Stromal cell of bone marrow (primary cell): ENCODE results near the gene NFIX.

Source experiments
- DNase-seq: peaks from one replicate; pipeline ENCODE4 v3.0.0-alpha.2; 2012; ENCODE audit warnings: low read depth

The NFIX gene

DNA sequence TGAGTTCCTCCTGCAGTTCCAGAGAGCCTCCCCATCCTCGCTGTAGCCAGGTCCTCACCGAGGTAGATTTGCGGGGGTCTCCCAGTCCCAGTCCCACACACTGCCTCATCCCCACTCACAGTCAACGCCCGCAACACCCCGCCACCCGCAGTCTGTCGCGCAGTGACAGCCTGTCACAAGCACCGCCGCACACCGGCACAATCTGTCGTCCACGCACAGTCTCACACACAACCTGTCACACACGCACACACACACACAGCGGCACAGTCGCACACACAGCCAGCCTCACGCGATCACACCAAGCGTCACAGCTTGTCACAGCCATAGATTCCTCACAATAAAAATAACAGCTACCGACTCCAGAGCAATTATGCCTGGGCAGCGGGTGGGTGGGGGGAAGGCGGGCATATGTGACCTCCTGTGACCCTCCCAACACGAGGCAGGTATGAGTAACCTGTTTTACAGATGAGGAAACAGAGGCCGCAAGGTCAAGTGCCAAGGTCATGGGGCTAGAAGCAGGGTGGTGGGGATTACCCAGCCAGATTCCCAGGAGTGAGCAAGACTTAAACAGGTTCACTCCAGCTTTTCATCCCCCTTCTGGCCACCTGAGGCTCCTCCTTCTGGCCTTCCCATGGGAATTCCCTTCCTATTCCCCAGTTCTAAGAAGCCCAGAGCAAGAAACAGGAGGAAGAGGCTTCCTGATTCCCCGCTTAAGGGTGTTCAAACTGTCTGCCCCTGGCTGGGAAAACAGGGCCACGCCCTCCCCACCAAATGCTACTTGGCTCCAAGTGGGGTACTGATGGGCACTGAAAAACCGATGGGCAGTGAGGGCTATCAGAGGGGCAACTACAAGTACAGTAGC lies 13.9 kb downstream of the NFIX start:
- no peak for DNase-seq

DNA sequence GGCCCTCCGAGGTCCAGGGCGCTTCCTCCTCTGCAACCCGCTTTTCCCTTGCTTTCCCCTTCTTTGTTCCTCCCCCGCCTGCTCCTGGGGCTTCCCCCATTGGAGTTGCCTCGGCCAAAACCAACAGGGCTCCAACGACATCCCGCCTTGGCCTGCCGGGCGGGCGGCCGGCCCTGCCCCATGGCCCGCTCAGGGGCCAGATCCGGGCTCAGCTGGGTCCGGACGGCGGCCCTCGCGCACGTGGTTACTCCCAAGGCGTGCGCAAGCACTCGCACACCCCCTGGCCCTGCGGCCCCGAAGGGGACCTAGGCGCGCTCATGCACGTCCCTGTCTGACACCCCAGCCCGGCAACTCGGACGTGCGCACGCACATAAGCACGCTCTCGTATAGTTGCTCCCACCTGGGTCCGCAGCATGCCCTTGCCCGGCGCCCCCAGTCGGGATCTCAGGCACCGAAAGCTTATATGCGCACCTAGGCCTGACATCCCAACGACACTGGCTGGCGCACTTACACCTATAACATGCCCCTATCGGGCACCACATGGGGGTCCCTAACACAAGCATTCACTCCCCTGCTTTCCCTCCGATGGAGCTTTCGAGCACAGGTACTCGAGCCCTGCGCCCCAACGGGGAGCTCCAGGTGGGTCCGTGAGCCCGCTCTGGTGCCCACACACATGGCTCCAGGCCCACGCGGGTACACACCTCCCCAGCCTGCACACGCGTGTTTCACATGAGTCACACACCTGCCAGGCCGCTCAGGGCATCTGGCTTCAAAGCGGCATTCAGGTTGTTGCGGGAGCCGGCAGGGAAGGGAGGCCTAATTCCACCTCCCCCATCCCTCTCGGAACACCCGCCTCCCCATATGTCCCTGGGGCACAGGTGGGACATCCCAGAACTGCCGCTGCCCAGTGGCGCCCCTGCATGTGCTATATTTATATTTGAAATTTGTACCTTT lies 15.0 kb downstream of the NFIX start:
- no peak for DNase-seq

DNA sequence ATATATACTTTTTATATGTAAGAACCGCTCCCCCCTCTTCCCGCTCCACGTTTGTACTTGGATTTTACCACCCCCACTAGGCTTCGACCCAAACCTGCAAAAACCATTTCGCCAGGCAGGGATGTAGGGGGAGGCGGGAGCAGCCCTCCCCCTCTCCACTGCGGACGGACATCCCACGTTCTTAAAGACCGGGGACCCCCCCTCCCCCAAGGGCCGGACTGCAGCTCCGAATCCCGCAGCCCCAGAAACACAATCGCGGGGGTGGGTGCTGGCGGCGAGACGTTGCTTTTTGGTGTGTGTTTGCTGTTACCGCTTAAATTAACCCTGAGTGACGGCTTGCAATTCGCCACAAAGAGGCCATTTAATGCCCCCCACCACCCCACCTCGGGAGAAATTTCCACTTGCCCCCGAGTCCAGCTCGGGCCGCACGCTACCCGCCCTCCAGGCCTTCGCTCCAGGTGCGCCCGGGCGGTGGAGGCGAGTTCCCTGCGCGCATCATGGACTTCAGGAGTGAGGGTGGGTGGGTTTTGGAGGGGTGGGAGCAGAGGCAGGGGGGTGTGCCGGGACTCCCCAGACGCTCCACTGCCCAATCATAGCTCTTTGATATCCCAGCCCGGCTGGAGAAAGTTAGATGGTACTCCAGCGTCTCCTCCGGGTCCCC lies 15.8 kb downstream of the NFIX start:
- DNase-seq = no peak

DNA sequence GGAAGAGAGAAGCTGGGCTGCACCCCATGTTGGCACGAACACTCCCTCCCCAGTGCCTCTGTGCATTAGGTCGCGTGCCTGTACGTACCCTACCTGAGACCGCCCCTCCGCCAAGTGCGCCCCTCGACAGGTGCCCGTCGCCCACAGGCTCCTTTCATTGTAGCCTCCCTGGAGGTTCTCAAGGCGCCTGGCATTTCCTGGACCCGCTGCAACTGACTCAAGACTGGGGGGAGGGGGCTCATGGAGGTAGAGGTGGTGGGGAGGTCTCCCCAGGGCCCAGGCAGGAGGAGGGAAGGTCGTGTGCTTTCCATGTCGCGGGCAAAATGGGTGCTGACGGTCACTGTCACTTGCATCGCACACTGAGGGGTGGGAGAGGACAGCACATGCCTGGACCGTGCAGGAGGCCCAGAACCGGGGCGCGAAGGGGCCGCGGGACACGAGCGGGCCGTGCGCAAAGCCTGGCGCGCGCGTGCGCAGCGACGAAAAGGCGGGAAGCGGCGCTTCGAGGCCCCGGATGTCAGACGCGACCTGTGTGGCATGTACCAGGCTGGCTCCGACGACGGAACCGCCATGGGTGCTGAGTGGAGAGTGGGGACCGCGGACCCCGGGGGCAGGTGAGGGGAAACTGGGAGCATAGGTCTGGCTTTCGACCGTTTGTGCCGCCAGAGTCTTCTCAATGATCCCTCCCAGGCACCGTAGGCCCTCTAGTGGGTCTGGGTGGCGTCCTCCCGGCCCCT lies 16.5 kb downstream of the NFIX start:
- no peak for DNase-seq

DNA sequence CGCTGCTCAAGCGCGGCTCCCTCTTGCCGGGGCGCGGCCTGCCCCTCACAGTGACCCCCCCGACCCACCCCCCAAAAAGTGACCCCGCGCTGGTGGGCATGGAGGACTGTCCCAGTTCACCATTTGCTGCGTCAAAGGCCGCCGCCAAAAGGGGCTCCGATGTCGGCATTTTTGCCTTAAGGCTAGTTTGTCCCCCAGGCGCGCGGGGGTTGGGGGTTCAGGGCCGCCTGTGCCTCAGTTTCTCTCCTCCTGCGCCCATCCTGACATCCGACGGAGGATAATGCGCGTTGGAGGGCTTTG lies 17.1 kb downstream of the NFIX start:
- no peak for DNase-seq

DNA sequence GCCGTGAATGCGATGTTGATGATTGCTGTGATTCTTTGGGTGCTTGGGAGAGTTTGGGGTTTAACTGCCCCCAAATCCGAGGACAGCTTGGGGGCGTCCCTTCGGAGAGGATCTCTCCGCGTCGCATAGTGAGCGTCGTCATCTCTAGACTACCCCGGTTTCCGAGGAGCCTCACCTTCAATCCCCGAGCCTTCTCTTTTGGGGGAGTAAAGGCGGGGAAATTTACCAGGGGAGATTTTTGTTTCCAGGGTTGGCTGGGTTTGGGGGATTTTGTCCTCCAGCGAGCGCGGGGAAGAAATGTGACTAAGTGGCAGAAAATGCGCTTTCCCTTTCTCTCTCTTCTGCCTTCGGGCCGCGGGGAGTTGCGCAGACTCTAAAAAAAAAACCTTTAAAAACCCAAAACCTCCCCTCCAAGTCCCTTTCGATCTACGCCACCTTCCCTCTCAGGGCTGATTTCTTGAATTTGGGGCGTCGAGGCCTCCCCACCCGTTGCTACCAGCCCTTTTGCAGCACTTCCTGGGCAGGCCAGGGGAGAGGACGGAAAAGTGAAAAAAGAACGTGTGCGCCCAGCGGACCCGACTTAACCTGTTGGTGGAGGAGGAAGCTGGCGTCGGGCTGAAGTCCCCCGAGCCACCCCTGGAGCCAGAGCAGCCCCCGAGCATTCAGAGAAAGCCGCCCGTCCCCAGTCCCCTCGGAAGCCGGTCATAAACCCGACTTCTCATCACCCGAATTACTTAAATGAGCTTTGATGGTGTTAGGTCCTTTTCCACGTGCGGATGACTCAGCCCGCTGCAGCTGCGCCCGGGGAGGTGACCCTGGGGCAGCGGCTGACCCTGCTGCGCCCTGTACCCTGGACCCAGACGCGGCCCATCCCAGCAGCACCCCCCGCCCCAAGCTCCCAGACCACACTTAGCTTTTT lies 17.7 kb downstream of the NFIX start:
- no peak for DNase-seq

DNA sequence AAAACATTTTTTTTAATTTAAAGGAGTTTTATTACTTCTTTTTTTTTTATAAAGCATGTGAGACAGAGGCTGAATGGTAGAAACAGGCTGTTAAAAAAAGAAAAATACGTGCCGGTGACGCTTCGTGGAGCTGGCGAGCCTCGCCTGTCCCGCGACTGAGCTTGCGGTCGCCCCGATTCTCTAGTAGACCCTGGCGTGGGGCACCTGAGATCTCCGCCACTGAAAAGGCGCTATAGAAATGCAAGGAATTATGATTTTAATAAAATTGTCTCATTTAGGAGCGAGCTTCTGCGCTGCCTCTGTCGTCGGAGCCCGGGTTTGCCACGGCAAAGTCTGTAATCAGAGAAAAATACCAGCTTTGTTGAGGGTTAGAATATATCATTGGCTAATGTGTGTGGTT lies 18.4 kb downstream of the NFIX start:
- no peak for DNase-seq

DNA sequence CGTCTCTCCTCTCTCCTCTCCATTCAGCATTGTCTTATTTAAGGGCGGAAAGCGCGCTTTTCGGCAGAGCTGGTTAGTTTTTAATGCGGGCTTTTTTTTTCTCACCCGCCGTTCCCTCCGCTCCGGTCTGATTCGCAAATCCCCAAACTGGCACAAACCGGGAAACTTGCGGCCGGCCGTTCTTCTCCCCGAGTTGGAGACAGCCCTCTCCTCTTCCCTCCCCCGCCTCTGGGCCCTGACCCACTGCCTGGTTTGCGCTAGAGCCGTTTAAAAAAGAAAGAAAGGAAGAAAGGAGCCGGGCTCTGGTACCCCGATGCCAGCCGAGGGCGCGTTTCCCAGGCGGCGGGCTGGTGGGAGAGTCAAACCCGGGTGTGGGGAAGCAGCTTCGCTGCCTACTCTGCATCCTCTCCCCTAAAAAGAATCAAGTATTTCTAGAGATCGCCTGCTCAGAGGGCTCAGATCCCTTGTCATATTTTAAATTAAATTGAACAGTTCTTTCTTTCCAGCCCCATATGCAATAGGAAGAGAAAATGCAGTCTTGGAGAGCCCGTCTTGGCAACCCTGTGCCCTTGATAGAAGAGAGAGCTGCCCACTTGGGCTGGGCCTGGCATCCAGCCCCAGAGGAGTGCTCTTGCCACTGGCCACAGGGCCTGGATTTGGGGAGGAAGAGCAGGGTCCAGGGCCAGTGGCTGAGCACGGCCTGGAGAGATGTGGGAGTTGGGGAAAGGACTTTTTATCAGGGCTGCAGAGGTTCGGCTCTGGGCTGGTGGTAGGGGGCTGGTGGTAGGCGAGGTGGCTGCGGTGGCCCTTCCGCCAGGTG lies 19.0 kb downstream of the NFIX start:
- DNase-seq = no peak

DNA sequence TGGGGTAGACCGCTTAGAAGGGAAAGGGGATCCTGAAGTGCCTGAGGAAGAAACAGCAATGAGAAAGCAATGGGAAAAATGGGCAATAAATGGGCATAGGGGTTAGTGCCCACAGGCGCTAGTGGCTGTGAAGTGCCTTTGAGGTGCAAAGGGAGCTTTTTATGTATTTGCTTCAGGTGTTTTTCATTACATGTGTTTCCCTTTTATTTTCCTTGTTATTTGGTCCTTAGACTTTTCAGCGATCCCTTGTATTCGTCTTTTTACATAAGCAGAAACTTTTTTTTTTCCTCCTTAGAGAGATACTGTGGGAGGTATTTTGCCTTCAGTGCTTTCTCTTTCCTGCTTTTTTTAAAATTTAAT lies 19.6 kb downstream of the NFIX start:
- no peak for DNase-seq

DNA sequence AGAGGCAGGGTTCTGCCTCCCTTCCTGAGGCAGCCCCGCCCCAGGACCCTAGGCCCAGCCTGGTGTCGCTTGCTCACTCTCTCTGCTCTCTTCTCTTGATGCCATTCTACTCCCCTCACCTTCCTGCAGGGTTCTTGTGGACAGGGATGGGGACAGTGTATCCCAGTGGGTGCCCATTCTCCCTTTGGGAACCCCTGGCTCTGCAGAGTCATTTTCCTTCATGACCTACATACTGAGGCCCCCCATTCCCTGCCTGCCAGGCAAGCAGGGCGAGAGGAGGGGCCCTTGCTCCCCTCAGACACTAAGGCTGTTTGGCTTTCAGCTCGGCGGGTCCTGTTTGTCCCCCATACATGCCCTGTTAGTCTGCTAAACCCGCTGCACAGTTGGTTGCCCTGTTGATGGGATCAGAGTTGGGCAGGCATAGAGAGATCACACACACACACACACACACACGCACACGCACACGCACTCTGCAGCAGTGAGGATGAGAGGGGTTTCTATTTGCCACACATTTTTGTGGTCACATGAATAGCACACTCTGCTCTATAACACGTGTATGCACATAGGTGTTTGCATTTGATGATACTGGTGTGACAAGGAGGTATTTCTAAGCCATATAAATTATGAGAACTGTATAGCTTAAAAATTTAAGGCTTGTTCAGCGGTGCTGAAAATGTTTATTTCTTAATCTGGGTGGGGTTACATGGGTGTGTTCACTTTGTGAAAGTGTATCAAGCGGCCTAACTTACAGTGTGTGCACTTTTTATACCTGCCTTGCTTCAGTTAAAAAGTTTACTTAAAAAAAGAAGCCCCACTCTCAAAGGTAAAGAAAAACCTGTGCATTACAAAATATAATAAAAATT lies 20.3 kb downstream of the NFIX start:
- DNase-seq = no peak

DNA sequence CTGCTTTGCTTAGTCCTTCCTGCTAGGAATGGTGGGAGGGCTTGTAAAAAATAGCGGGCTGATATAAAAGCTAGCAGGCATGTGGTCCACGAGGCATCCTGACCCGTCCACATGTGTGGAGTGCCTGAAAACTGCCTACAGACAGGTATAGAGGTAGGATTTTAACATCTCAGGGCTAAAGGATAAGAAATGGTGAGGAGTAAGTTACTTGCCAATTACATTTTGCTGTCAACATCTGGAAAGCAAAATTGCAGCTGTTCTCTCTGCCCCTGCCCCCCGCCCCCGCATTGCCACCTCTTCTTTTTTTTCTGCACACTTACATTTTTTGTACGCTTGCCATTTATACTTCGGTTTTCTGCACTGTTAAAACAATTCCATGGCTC lies 21.0 kb downstream of the NFIX start:
- no peak for DNase-seq

DNA sequence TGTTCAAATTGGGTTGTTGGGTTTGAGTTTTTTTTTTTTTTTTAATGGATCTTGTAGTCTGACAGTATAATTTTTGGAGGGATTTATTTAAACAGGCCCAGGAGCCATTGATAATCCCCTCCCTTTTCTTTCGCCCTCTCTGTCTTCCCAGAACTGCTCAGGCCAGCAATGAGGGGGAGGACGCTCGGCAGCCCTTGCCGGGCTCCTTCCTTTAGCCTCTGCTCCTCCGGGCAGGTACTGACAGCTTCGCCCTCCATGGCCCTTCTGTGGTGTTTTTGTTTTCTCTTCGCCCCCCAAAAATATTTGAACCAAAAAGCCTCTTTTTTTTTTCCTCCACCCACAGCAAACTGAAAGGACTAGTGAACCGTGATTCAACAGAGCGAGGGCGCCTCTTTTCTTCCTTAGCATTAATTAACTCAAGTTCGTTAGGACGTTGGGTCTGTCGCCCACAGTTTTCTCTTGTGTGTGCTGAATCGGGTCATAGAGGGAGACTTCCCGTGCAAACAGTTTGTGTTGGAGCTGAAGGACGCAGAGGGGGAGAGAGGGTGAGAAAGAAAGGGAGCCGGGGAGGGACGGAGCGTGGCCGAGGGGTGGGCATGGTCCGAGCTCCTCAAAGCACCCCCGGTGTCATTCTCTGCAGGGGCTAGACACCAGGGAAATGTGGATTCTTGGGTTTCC lies 21.5 kb downstream of the NFIX start:
- no peak for DNase-seq

DNA sequence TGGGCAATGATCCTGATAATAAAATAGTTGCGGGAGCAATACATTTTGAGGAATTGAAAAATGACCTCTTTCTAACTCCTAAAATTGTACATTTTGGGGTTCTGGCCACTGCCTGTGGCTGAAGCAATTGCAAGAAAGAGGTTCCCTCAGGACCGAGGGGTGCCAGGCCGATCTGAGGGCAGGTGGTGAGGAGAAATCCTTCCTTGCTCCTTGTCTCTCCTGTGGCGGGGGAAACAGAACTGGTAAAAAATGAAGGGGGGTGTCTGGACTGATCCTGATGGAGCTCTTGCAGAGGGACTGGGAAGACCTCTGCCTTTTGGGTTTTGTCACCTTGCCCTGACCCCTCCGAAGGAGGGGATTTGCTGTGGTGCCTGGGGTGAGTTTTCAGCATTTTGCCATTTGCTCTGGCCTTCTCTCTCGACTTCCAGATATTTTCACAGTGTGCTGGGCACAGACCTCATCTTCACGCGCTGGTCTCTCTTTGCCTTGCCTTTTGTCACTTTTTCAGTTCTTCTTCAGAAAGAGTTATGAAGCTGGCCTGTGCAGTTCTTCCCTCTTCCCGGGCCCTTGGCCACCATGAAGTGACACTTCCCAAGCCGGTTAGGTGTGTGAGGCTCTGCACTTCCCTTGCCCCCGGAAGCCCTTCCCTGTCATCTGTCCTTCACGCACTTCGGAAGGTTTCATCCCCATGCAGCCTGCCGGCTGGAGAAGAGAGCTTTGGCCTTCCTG lies 22.2 kb downstream of the NFIX start:
- DNase-seq = no peak

DNA sequence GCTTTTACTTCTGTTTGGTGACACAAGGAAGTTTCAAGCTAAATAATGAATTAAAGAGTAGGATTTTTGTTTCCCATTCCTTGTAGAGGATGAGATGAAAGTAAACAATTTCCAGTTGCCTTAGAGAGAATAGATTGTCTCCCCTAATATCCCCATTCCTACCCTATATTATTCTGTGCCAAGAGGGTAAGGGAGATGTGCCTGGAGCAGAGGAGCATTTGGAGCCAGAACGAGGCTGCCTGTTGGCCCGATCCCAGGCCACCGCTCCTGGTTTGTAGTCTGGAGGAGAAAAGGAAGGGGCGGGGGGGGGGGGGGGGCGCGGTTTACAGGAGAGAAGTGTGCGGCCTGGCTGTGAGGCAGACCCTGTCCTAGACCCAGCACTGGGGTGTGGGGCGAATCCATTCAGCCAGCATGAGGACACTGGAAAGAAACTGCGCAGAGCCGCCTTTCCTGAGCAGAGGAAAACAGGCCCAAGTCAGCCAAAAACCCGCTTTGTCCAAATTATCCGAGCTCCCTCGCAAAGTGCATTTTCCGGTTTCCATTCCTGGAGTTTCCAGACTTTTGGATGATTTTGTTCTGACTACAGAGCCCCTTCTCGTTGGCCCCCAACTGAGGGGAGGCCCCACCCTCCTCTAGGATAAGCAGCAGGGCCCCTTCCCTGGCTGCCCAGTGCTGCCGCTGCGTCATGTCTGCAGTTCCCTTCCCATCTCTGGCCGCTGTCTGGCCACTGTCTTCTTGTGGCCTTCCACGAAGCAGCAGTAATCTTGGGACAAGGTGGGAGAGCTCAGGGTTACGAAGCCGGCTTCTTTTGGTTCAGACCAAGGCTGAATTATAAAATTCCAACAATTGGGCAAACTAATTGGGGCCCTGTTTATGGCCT lies 23.0 kb downstream of the NFIX start:
- no peak for DNase-seq

DNA sequence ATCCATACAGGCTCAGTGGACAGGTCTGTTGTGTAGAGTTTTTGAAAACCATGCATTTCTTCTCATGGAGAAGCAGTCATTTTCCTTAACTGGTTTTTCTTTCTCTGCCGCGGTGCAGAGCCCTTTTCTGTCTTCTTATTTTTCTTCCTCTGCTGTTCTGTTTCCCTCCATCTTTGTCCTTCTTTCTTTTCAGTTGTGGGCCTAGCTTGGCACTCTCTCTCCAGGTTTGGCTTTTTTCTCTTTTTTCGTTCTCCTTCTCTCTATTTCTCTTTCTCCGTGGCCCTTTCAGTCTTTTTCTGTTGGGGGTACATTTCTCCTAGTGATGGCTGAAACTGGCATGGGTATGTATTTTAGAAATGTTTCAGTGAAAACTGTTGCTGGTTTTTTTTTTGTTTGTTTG lies 24.1 kb downstream of the NFIX start:
- DNase-seq = no peak

DNA sequence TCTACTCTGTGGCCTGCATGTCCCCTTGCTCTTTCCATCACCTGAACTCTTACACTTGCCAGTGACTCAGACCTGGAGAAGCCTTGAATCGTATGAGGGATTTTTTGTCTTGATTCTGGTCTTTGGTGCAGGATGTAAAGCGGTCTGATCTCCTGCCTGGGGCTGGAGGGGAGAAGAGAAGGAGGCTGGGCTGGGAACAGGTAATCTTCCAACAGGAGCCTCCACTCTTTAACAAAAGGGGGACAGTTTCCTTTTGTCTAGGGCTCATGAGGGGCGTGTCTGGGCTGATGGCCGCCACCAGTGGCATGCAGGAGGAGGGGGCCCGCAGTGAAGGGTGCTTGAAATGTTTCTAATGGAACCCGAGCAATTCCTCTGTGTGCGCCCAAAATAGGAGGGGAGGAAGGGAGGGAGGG lies 24.7 kb downstream of the NFIX start:
- DNase-seq = no peak
